Stomach (tissue), 4 donors: ENCODE measurements around the gene TLR9.

Experiments
- POLR2A ChIP-seq, 4 donors: fragments of 450-650 bp; IDR thresholded peaks; one replicate each; pipeline ENCODE4 v1.6.1; 2016; ENCODE audit warnings: antibody characterized with exemption in 4 of 4, control low read depth in 2 of 4, mild to moderate bottlenecking in 1 of 4, moderate library complexity in 1 of 4
- POLR2AphosphoS5 ChIP-seq, 3 donors: sonication (generic); formaldehyde crosslinking; IDR thresholded peaks; one replicate each; pipeline ENCODE4 v1.6.1; 2016; ENCODE audit warnings: antibody characterized with exemption in 3 of 3
- TF ChIP-seq, protein P1 (sequence below), 7 experiments: fragments of 450-650 bp in 4 of 7; fragments of 200-600 bp in 3 of 7; sonication (generic) in 3 of 7; IDR thresholded peaks; one replicate each; pipeline ENCODE4 v1.5.1; 2016 to 2019; ENCODE audit warnings: antibody characterized with exemption in 7 of 7, control low read depth in 2 of 7, mild to moderate bottlenecking in 1 of 7

DNA sequence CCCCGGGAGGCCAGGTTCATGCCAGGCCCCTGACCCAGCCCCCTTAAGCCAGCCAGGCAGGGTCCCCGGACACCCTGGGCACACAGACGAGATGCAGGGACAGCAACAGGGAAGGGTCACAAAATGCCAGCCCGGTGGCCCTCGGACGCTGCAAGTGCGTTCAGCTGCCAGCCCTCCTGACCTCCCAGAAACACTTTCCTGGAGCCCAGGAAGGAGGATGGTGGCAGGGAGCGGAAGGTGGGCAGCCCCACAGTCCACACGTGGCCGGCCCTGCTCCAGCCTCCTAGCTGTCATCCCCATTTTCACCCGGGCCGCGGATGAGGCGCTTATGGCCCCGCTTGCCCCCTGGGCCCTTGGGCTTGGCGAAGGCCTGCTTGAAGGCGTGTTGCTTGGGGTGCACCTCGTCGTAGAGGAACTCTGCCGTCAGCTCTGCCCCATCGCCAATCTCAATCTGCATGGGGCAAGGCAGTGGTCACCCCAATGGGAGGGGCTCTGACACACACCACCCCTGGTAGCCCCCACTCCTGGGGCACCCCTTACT is 3.4 kb upstream of the TLR9 start:
- TF ChIP-seq, protein P1, sequence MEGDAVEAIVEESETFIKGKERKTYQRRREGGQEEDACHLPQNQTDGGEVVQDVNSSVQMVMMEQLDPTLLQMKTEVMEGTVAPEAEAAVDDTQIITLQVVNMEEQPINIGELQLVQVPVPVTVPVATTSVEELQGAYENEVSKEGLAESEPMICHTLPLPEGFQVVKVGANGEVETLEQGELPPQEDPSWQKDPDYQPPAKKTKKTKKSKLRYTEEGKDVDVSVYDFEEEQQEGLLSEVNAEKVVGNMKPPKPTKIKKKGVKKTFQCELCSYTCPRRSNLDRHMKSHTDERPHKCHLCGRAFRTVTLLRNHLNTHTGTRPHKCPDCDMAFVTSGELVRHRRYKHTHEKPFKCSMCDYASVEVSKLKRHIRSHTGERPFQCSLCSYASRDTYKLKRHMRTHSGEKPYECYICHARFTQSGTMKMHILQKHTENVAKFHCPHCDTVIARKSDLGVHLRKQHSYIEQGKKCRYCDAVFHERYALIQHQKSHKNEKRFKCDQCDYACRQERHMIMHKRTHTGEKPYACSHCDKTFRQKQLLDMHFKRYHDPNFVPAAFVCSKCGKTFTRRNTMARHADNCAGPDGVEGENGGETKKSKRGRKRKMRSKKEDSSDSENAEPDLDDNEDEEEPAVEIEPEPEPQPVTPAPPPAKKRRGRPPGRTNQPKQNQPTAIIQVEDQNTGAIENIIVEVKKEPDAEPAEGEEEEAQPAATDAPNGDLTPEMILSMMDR (IDR thresholded peaks at IDR 0.05) = no peak
- no peak for TF ChIP-seq POLR2AphosphoS5 (IDR thresholded peaks at IDR 0.05)
- no peak for TF ChIP-seq POLR2A (IDR thresholded peaks at IDR 0.05)
